NCI-H1436 treated with DMSO at 0.1 percent for 48 hours (cell line): ENCODE data around the gene DDX41.

Source experiments
- DNase-seq: peaks from one replicate; lab custom pipeline; 2025; lab: John Stamatoyannopoulos, UW

Gene DDX41

GRCh38 chr5:177483994-177484901 lies 32.5 kb downstream of the DDX41 start:
- DNase-seq: no peak

GRCh38 chr5:177483042-177483441 lies 33.7 kb downstream of the DDX41 start:
- DNase-seq: no peak

GRCh38 chr5:177482359-177482795 lies 34.4 kb downstream of the DDX41 start:
- DNase-seq: no peak

GRCh38 chr5:177479774-177480173 lies 37.0 kb downstream of the DDX41 start:
- DNase-seq: no peak

GRCh38 chr5:177478711-177479646 lies 37.8 kb downstream of the DDX41 start:
- no peak for DNase-seq

DNA sequence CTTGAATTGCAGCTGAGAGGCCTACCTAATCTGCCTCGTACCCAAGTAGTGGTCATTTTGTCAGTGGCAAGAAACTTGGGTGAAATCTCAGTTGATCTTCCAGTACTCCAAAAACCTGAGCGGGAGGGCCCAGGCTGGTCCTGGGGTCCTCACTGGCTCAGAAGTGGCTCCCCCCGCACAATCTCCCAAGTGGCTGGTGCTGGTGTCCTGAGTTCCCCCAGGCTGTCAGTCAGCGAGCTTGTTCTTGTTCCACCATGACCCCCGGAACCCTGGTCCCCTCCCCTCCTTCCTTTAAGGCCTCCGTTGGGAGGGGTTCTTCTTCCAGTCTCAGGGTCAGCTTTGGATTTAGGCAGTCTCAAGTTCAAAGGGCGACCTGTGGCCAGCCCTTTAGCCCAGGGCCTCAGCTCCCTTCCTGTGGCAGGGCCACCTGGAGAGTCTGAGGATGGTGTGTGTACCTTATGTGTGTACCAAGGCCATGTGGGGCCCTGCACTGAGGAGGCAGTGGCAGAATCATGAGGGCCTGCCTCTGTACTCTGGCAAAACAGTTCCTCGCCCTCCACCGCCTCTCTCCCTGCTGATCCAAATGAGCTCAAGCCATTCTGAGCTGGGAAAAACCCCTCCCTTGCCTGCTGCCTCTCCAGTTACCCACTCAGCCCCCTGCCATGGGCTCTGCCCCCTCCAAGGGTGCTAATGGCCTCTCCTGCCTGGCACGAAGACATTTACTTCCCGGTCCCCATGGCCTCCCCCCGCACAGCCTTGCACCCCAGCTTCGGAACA lies 38.9 kb downstream of the DDX41 start:
- DNase-seq: no peak

DNA sequence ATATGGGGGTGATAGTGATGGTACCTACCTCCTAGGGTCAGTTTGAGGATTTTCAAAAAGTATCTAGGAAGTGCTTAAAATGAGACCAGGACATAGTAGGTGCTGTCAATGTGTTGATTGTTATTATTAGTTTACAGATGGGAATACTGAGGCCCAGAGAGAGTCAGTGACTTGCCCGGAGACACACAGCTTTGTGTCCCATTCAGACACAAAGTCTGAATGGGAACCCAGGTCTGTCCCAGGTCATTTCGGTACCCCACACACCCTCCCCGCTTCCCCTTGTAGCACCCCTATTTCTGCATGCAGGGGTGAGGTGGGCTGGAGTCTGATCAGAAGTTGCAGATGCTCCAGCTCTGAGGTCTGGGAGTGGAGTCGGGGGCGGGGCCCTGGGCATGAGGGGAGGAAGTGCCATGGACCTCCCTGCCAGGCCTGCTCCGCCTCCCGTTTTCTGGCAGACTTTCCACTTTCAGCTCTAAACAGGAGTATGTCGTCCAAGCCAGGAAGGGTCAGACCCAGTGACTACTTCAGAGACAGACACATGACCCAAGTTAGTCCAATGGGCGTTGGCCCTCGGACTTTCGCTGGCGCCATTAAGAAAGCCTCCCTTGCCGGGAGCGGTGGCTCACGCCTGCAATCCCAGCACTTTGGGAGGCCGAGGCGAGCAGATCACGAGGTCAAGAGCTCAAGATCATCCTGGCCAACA lies 40.1 kb downstream of the DDX41 start:
- no peak for DNase-seq

DNA sequence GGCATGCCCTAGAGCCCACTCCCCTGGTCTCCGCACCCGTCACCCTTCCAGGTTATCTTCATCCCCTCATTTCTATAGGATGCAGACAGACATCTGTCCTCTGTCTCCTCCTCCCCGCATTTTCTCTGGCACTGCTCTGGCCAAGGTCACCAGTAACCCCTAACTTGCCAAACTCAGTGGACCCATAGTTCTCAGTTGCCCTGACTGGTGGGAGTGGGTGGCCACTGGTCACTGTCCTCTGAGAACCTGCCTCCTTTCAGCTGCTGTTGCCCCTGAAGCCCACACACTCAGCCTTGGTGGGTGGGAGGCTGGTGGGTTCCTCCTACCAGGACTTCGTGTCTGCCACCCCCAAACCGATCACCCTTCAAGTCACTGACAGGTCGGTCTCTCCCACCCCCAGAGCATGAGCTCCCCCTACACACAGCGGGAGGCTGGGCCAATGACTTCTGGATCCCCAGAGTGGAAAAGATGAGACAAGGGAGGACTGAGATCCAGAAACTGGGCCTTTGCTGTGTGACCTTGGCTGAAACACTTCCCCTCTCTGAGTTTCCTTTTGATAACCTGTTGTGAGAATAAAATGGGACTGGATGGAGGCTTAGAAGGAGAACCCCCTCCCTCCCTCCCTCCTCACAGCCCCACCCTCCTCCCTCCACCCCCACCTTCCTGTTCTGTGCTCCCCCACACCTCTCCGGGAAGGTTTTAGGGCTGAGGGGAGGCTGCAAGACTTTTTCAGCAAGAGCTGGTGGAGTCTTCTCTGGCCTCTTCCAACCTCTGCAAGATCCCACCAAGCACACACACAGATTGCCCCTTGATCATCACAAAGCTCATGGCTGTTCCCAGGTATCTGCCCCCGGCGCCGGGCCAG lies 41.0 kb downstream of the DDX41 start:
- no peak for DNase-seq

DNA sequence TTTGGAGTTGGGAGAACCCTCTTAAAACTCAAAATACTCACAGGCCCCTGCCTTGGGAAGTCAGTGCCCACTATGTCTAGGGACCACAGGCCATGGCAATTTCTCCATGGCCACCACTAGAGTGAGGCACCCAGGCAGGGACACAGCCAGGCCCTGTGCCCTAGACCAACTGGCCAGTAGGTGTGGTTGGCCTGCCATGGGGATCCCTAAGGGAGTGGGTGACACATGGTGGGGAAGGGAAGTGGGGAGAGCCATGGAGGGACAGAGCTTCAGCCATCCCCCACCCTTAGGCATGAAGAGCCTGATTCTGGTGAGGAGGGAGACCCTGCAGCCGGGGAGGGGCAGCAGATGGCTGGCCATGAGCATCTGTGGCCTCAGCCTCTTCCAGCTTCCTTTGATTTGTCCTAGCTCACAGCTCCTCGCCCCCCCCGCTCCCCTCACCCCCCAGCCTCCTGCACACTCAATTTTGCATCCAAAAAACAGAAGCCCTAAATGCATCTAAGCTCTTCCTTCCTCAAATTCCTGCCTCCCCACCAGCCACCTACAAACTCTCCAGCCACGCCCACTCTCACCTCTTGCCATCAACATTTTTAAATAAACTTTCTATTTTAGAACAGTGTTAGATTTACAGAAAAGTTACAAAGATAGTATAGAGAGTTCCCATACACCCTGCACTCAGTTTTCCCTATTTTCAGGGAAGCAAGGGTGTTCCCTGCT lies 41.8 kb downstream of the DDX41 start:
- DNase-seq: no peak

GRCh38 chr5:177474002-177474476 lies 42.7 kb downstream of the DDX41 start:
- no peak for DNase-seq

DNA sequence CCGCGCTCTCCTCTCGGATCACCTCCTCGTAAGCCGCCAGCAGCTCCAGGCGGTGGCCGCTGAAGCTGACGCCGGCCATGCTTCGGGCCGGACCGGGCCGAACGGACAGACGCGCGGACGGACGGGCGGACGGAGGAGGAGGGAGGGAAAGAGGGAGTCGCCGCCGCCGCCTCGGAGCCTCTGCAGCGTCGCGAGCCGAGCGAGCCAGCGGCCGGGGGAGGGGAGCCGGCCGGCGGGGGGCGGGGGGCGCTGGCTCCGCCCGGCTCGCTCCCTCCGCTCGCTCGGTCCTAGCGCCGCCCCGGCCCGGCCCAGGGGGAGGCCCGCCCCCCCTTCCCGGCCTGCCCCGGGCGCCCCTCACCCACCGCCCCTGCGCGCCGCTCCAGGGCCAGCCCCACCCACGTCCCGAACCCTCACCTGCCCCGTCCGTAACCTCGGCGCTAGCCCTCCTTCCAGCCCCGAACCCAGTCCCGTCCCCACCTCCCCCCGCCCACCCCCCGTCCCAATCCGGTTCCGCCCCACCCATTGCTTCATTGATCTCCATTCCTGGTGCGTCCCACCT lies 43.2 kb downstream of the DDX41 start, which contains the start of gene DBN1:
DBN1 (minus strand) TSS at position 192 of the 559 bp plus-strand sequence; CDS start at position 79, 113 bp downstream.
- DNase-seq: no peak

DNA sequence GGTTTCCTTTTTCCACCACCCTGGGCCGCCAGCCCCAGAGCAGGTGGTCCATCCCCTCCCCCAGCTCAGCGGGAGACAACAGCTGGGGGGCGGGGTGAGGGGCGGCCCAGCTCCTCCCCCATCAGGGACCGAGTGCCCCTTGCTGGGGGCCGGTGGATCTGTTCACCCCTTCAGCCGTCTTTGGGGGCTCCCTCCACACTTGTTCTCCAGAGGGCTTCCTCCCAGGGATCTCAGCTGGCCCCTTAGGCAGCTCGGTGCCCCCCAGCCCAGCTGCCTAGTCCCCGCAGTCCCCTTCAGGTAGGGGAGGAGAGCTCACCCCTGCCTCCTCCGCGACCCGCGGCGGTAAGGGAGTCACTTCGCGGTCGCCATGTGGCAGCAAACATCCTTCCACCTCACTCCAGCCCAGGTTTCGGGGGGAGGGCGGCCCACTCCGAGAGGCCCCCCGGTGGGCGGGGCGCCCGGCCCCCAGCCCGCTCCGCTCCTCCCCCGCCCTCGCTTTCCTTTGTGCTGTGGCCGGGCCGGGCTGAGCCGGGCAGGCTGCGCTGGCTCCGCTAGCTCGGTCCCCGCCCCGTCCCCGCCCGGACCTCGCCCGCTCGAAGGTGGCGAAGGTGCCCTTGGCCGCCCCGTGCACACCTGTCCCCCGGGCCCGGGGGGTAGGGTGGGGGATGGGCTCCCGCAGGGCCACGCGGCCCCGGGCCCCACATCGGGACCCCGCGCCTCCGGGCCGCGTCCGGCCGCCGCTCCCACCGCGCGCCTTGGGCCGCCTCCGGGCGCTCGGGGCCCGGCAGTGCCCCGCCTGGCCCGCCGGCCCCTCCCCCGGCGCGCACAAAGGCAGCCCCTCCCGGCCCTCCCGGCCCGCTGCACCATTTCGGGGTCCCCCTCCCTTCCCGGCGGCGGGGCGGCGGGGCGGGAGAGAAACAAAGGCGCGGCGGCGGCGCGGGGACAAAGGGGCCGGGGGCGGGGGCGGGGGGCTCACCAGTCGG lies 44.0 kb downstream of the DDX41 start:
- DNase-seq: no peak

GRCh38 chr5:177471610-177472356 lies 45.0 kb downstream of the DDX41 start:
- DNase-seq: no peak

DNA sequence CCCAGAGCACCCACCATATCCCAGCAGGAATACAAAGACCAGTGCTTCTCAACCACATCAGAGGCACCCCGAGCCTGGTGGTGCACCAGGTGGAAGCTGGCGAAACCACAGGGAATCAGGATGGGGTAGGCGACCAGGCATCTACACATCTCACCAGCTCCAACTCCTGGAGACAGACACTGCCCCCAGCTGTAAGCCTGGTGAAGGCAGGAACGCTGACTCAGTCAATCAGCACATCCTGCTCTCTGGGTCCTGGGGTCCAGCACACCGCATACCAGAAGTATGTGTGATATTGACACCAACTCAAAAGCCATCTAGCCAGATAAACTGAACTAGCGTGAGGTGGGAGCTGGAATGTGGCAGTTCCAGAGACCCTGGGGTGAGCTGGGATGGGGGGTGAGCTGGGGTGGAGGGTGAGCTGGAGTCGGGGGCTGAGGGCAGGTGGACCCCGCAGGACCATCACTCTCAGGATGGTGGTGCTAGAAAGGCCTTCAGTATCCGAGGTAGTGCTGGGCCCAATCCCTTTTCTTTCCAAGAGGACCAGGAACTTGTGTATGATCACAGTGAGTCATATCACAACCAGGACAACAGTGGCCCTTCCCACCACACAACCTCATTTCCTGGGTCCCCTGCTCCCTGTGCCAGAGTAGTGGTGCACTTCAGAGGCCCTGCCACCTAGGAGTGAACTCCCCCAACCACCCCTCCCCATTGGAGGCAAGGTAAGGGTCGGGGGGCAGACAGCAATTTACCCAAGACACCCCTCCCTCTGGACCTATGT lies 45.8 kb downstream of the DDX41 start:
- DNase-seq: no peak

DNA sequence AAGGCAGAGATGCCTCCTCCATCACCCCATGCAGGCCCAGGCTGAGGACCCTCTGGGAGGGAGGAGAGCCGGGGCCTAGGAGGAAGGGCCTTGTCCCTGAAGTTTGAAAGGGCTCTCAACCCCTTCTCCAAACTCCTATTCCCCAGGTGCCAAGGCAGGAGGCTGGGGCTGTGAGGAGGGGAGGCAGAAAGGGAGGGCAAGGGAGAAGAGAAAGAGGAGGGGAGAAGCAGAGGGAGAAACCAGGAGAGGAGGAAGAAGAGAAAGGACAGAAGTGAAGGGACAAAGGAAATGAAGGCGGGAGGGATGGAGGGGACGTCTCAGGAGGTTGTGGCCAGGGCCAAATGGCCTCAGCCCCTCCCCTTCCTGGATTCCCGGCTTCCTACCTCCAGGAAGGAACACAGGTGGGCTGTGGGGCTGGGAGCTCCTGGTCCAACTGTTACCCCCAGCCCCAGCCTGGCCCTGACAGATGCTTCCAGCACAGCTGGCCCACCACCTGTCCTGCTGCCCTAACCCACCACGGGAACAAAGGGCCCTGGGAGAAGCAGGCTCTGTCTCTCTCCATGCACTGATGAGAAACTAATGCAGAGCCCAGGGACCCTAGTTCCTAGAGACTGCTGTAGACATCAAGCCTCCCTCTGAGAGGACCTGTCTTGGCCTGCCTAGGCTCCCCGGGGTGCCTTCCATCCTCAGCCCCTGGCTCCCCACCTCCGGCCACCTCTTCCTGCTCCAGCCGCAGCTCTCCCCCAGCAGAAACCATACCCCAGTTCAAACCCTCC lies 46.8 kb downstream of the DDX41 start:
- DNase-seq: no peak
